Transverse colon (tissue), 4 donors: ENCODE measurements around the gene SPINT3.

Experiments used
- POLR2A ChIP-seq: fragments of 450-650 bp; IDR thresholded peaks from one replicate; pipeline ENCODE4 v1.6.1; 2016; ENCODE audit warnings: antibody characterized with exemption, mild to moderate bottlenecking, moderate library complexity
- POLR2AphosphoS5 ChIP-seq, 3 donors: sonication (generic); formaldehyde crosslinking; IDR thresholded peaks; one replicate each; pipeline ENCODE4 v1.6.1; 2016; ENCODE audit warnings: antibody characterized with exemption in 3 of 3
- TF ChIP-seq, protein P1 (sequence below), 5 experiments: fragments of 200-600 bp in 3 of 5; fragments of 450-650 bp in 2 of 5; sonication (generic) in 3 of 5; IDR thresholded peaks; 1 replicate in 2 of 5; 2 replicates in 3 of 5; pipeline ENCODE4 v1.5.1; 2016 to 2017; ENCODE audit warnings: antibody characterized with exemption in 5 of 5, inconsistent platforms in 3 of 5, mild to moderate bottlenecking in 2 of 5, moderate library complexity in 1 of 5

DNA sequence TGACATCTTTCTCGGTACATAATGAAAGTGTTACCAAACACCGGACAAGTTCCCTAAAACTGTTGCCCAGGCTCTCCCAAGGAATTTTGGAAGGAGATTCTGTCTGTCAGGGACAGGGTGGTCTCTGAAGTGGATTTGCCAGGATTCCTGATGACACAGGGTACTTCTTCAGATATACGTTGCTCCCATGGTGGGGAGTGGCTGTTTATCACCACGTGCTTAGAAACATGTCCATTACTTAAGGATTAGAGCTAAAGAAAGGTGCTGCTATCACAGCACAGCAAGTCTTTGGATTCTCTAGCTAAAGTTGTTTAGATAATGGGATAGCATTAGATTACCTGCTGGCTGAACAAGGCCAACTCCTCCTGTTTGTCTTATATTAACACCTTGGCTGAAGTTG, 6.3 kb downstream of the SPINT3 start:
- TF ChIP-seq, protein P1, sequence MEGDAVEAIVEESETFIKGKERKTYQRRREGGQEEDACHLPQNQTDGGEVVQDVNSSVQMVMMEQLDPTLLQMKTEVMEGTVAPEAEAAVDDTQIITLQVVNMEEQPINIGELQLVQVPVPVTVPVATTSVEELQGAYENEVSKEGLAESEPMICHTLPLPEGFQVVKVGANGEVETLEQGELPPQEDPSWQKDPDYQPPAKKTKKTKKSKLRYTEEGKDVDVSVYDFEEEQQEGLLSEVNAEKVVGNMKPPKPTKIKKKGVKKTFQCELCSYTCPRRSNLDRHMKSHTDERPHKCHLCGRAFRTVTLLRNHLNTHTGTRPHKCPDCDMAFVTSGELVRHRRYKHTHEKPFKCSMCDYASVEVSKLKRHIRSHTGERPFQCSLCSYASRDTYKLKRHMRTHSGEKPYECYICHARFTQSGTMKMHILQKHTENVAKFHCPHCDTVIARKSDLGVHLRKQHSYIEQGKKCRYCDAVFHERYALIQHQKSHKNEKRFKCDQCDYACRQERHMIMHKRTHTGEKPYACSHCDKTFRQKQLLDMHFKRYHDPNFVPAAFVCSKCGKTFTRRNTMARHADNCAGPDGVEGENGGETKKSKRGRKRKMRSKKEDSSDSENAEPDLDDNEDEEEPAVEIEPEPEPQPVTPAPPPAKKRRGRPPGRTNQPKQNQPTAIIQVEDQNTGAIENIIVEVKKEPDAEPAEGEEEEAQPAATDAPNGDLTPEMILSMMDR (IDR thresholded peaks at IDR 0.05): no peak
- TF ChIP-seq POLR2AphosphoS5 (IDR thresholded peaks at IDR 0.05) (no peak), POLR2A (no peak)
